SIG-M5 treated with dmso at 0.1 percent for 504 hours (cell line): ENCODE measurements around the gene NKAIN4.

ENCODE experiments used
- DNase-seq: peaks from one replicate; lab custom pipeline; 2025; ENCODE audit not compliant: unreplicated experiment; lab: John Stamatoyannopoulos, UW

Gene NKAIN4

GRCh38 chr20:63274381-63275228 lies 20.3 kb upstream of the NKAIN4 start:
- DNase-seq, result no peak

- DNase-seq, result peak; percentile 23
These were observed 19.5 kb upstream of the NKAIN4 start for GRCh38 chr20:63273635-63274380.

GRCh38 chr20:63273059-63273579 lies 18.9 kb upstream of the NKAIN4 start:
- no peak for DNase-seq

GRCh38 chr20:63272105-63273058 lies 18.1 kb upstream of the NKAIN4 start, which contains the start of gene ARFGAP1:
Gene ARFGAP1, plus strand, starts transcription at chr20:63272813. Its CDS starts 2,768 bp downstream, at chr20:63275581.
- peak; percentile 83 for DNase-seq

- no peak for DNase-seq
These were observed 16.5 kb upstream of the NKAIN4 start for GRCh38 chr20:63270606-63271325.

- DNase-seq, result no peak
These were observed 15.5 kb upstream of the NKAIN4 start for GRCh38 chr20:63269724-63270123.

- DNase-seq, result no peak
These were observed 14.6 kb upstream of the NKAIN4 start for GRCh38 chr20:63268671-63269439.

GRCh38 chr20:63268256-63268655 lies 14.0 kb upstream of the NKAIN4 start:
- no peak for DNase-seq

GRCh38 chr20:63267691-63268090 lies 13.4 kb upstream of the NKAIN4 start:
- no peak for DNase-seq

- DNase-seq, result no peak
These were observed 11.7 kb upstream of the NKAIN4 start for GRCh38 chr20:63265891-63266515.

GRCh38 chr20:63264519-63264918 lies 10.3 kb upstream of the NKAIN4 start:
- no peak for DNase-seq

- no peak for DNase-seq
These were observed 9.7 kb upstream of the NKAIN4 start for GRCh38 chr20:63264000-63264399.

- DNase-seq, result no peak
These were observed 8.6 kb upstream of the NKAIN4 start for GRCh38 chr20:63262836-63263235.

- DNase-seq, result no peak
These were observed 7.7 kb upstream of the NKAIN4 start for GRCh38 chr20:63261795-63262528.

GRCh38 chr20:63261060-63261794 lies 7.0 kb upstream of the NKAIN4 start:
- no peak for DNase-seq

- DNase-seq, result no peak
These were observed 6.3 kb upstream of the NKAIN4 start for GRCh38 chr20:63260521-63260920.

- no peak for DNase-seq
These were observed 5.6 kb upstream of the NKAIN4 start for GRCh38 chr20:63259734-63260460.
